Breast epithelium (tissue), 3 donors: ENCODE data around the gene OR7C1.

Source experiments
- POLR2A ChIP-seq: fragments of 450-650 bp; IDR thresholded peaks from one replicate; pipeline ENCODE4 v1.6.1; 2016; ENCODE audit warnings: antibody characterized with exemption, mild to moderate bottlenecking, moderate library complexity
- POLR2AphosphoS5 ChIP-seq, 3 donors: sonication (generic); formaldehyde crosslinking; IDR thresholded peaks; one replicate each; pipeline ENCODE4 v1.6.1; 2017; ENCODE audit warnings: antibody characterized with exemption in 3 of 3
- TF ChIP-seq, protein P1 (sequence below), 3 donors: fragments of 450-650 bp; IDR thresholded peaks; one replicate each; pipeline ENCODE4 v1.5.1; 2016 to 2017; ENCODE audit warnings: antibody characterized with exemption in 3 of 3, mild to moderate bottlenecking in 3 of 3, moderate library complexity in 3 of 3

- TF ChIP-seq, protein P1, sequence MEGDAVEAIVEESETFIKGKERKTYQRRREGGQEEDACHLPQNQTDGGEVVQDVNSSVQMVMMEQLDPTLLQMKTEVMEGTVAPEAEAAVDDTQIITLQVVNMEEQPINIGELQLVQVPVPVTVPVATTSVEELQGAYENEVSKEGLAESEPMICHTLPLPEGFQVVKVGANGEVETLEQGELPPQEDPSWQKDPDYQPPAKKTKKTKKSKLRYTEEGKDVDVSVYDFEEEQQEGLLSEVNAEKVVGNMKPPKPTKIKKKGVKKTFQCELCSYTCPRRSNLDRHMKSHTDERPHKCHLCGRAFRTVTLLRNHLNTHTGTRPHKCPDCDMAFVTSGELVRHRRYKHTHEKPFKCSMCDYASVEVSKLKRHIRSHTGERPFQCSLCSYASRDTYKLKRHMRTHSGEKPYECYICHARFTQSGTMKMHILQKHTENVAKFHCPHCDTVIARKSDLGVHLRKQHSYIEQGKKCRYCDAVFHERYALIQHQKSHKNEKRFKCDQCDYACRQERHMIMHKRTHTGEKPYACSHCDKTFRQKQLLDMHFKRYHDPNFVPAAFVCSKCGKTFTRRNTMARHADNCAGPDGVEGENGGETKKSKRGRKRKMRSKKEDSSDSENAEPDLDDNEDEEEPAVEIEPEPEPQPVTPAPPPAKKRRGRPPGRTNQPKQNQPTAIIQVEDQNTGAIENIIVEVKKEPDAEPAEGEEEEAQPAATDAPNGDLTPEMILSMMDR (IDR thresholded peaks at IDR 0.05), result no peak
- TF ChIP-seq POLR2A, result no peak
- TF ChIP-seq POLR2AphosphoS5 (IDR thresholded peaks at IDR 0.05), result no peak
Observed at GRCh38 chr19:14798760-14799159, 36.2 kb downstream of the OR7C1 start.
